Measurements from ENCODE around the gene ICAM3. TPM values are rescaled to one million over a fixed set of nuclear protein-coding genes. Genes with fewer than 3 reads are reported as not detected.

ICAM3 gene
- total and polyA plus RNA-seq, 8 donors, result 5.2 to 13.8 (median 6.4) TPM

- Histone ChIP-seq H3K27me3 (no peaks in the 10 kb centered on the region), H3K27ac (no peak overlapping the region), H3K36me3 (peaks cover 0 to 17% (median 2%) of the 10 kb centered on the region in 3 donors), H3K9me3 (no peaks in the 10 kb centered on the region), H3K4me1 (no peaks in the 10 kb centered on the region), H3K4me3 (no peak overlapping the region)
- FAIRE-seq, result no peak
- DNase-seq, result peak in 2 of 6 donors; percentile 43 to 76
- peak; percentile 23 to 62 (median 45) for ATAC-seq
- WGBS, 2 donors, result 85 to 86% methylated on average over 55 to 63 of the region's 63 CpGs
- TF ChIP-seq CTCF (IDR thresholded peaks at IDR 0.05), result no peak
- intact Hi-C loops (cut with DNase I), result no loop called here
Observed at GRCh38 chr19:10352764-10353671, 13.6 kb upstream of the ICAM3 start.

DNA sequence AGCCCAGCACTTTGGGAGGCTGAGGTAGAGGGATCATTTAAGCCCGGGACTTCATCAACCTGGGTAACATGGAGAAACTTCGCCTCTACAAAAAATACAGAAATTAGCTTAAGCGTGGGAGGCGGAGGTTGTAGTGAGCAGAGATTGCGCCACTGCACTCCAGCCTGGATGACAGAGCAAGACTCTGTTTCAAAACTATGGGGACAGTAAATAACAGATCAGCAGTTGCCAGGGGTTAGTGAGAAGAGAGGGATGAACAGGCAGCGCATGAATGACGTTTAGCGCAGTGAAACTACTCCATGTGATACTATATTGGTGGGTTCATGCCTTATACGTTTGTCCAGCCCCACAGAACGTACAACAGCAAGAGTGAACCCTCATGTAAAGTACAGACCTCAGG is 7.1 kb upstream of the ICAM3 start:
- TF ChIP-seq CTCF (IDR thresholded peaks at IDR 0.05), result no peak
- Histone ChIP-seq H3K9me3 (no peaks in the 10 kb centered on the region), H3K36me3 (no peaks in the 10 kb centered on the region), H3K4me1 (no peaks in the 10 kb centered on the region), H3K27me3 (no peaks in the 10 kb centered on the region), H3K4me3 (no peak overlapping the region), H3K27ac (peak overlapping the region in 2 of 4 donors; percentile 11 to 50)
- intact Hi-C loops (cut with DNase I), result no loop called here
- WGBS, 2 donors, result 52 to 61% methylated on average over 10 of the region's 10 CpGs
- no peak for DNase-seq
- peak in 3 of 4 donors; percentile 75 to 87 (median 76) for ATAC-seq
- FAIRE-seq, result no peak

GRCh38 chr19:10344780-10345179 is 5.4 kb upstream of the ICAM3 start:
- Histone ChIP-seq H3K4me1 (no peaks in the 10 kb centered on the region), H3K9me3 (no peaks in the 10 kb centered on the region), H3K27me3 (no peaks in the 10 kb centered on the region), H3K36me3 (no peaks in the 10 kb centered on the region), H3K27ac (no peak overlapping the region), H3K4me3 (no peak overlapping the region)
- WGBS, 2 donors, result 85 to 91% methylated on average over 10 of the region's 10 CpGs
- ATAC-seq, result no peak
- no peak for TF ChIP-seq CTCF (IDR thresholded peaks at IDR 0.05)
- no peak for FAIRE-seq
- DNase-seq, result no peak
- intact Hi-C loops (cut with DNase I), result no loop called here

- intact Hi-C loops (cut with DNase I), result no loop called here
- DNase-seq (no peak), FAIRE-seq (no peak), ATAC-seq (no peak)
- H3K4me1 ChIP-seq, result no peaks in the 10 kb centered on the region
- TF ChIP-seq CTCF (IDR thresholded peaks at IDR 0.05), result no peak
- H3K4me3 ChIP-seq, result no peak overlapping the region
- no peaks in the 10 kb centered on the region for H3K36me3 ChIP-seq
- WGBS, 2 donors, result 48 to 57% methylated on average over 2 of the region's 2 CpGs
- H3K27me3 ChIP-seq, result no peaks in the 10 kb centered on the region
- no peaks in the 10 kb centered on the region for H3K9me3 ChIP-seq
- no peak overlapping the region for H3K27ac ChIP-seq
Observed at GRCh38 chr19:10343495-10343894, 4.1 kb upstream of the ICAM3 start.

DNA sequence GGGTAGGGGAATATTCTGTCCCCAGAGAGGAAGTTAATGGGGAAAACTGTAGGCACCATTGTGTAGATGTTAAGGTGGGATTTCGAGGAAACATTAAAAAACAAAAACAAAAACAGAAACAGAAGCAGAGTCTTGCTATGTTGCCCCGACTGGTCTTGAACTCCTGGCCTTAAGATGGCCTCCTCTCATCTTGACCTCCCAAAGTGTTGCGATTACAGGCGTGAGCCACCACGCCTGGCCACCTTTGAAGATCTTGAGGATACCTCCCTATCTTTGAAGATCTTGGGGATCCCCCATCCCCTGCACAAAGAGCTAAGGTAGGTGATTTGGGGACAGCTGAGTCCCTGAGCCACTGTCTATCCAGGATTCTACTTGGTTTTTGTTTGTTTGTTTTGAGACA is 553 bp upstream of the ICAM3 start:
- 81 to 89% methylated on average over 5 of the region's 5 CpGs for WGBS, 2 donors
- DNase-seq, result no peak
- Histone ChIP-seq H3K9me3 (no peaks in the 10 kb centered on the region), H3K27ac (no peak overlapping the region), H3K27me3 (no peaks in the 10 kb centered on the region), H3K4me1 (no peaks in the 10 kb centered on the region), H3K4me3 (no peak overlapping the region), H3K36me3 (no peaks in the 10 kb centered on the region)
- ATAC-seq, result no peak
- no peak for TF ChIP-seq CTCF (IDR thresholded peaks at IDR 0.05)
- no peak for FAIRE-seq
- intact Hi-C loops (cut with DNase I), result no loop called here
